Measurements from ENCODE around the gene SLC2A6.
A peak's percentile ranks its signal among the peaks of the same experiment; 100 is the strongest.

Gene SLC2A6

DNA sequence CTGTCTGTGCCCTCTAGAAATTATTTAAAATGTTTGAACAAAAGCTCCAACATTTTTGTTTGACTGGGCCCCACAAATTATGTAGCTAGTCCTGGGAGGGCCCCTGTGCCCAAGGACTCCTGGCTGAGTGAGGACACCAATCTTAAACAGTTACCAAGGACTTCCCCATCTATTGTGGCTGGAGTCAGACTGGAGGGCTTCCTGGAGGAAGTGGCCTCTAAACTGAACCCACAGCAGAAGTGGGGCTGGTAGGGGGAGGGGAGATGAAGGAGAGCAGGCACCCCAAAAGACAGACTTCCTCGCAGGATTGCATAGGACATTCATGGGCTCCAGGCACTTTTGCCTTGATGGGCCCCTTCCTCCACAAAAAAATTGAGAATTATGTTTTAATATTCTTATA lies 48.7 kb downstream of the SLC2A6 start:
- DNase-seq, result no peak

- no peak for DNase-seq
These were observed 49.2 kb downstream of the SLC2A6 start for GRCh38 chr9:133429641-133430161.

DNA sequence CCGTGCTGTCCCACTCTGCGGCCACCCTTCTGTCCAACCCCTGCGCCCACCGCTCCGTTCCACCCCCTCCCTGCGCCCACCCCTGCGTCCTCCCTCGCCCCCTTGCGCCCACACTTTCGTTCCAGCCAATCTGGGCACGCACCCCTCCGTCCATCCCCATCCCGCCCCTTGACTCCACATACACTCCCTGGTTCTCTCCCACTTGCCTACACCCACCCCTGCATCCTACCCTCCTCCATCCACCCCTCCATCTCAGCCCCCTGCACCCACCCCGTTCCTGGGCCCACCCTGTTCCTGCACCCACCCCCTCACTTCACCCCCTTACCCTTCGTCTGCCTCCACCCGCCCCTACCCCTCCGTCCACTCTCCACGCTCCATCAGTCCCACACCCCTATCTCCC lies 49.7 kb downstream of the SLC2A6 start:
- no peak for DNase-seq

DNA sequence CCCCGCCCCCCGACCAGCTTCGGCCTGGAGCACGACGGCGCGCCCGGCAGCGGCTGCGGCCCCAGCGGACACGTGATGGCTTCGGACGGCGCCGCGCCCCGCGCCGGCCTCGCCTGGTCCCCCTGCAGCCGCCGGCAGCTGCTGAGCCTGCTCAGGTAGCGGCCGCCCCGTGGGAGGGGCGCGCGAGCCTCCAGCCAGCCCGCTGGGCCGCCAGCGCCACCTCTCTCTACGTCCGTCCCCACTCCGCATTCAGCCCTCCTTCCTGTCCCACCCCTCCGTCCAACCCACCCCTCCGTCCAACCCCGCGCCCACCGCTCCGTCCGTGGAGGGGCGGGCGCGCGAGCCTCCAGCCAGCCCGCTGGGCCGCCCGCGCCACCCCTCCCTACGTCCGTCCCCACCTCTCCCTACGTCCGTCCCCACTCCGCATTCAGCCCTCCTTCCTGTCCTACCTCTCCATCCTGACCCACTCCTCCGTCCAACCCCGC lies 50.2 kb downstream of the SLC2A6 start:
- DNase-seq, result no peak

DNA sequence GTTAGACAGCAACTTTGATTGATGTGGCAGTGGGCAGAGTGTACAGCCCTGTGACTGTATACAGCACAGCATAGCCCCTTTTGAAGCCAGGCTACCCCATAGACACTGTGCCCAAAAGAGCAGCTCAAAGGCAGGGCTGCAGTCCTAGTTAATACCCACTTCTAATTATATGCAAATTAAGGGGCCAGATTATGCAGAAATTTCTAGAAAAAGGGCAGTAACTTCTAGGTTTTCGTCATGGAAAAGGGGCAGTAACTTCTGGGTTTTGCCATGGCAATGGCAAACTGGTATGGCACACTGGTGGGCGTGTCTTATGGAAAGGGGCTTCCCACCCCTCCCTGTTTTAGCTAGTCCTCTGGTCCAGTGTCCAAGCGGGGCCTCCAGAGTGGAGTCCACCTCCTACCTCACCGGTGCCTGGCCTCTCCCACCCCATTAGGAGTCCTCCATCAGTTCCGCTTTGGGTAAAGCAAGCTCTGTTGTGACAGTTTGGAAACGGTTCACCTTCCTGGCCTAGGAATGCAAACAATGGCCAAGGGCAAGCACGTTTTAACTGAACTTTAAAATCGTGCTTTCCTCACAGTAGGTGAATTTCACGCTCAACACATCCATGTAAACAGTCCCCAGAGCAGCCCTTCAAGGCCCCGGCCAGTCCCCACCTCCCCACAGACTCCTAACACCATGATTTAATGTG lies 51.1 kb downstream of the SLC2A6 start:
- no peak for DNase-seq

GRCh38 chr9:133426011-133426410 lies 52.9 kb downstream of the SLC2A6 start:
- no peak for DNase-seq

DNA sequence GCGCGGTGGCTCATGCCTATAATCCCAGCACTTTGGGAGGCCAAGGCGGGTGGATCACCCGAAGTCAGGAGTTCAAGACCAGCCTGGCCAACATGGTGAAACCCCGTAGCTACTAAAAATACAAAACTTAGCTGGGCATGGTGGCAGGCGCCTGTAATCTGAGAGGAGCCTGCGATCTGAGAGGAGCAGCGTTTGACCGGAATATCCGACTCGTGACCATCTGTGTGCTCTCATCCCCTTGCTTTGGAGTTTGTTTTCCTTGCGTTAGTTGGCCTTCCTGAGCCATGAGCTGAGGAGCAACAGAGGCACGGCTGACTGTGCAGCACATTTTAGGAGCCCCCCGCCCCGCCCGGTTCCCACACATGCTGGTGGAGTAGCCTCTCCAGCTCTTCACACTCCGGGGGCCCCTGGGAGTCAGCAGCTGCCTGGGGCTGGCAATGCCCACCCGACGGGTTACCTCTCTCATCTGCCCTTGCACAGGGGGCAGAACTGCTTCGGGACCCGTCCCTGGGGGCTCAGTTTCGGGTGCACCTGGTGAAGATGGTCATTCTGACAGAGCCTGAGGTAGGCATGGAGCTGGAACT lies 53.8 kb downstream of the SLC2A6 start:
- no peak for DNase-seq

GRCh38 chr9:133424187-133424586 lies 54.7 kb downstream of the SLC2A6 start:
- DNase-seq, result no peak

DNA sequence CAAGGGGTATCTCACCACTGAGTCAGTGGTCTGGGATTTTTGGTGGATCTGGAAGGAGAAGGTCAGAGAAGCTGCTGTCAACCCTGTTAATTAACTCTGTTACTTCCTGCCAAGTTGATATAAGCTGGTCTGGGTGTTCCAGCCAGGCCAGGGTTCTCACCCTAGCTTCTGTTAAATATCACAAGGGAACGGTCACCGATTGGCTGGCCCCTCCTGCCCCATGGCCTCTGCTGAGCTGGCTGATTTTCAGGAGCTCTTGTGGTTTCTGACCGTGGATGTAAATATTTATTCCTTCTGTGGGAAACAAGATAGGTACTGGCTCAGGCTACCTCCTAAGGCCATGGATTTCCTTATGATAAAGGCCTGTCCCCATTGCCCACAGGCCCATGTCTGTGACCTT lies 55.7 kb downstream of the SLC2A6 start:
- DNase-seq, result no peak

DNA sequence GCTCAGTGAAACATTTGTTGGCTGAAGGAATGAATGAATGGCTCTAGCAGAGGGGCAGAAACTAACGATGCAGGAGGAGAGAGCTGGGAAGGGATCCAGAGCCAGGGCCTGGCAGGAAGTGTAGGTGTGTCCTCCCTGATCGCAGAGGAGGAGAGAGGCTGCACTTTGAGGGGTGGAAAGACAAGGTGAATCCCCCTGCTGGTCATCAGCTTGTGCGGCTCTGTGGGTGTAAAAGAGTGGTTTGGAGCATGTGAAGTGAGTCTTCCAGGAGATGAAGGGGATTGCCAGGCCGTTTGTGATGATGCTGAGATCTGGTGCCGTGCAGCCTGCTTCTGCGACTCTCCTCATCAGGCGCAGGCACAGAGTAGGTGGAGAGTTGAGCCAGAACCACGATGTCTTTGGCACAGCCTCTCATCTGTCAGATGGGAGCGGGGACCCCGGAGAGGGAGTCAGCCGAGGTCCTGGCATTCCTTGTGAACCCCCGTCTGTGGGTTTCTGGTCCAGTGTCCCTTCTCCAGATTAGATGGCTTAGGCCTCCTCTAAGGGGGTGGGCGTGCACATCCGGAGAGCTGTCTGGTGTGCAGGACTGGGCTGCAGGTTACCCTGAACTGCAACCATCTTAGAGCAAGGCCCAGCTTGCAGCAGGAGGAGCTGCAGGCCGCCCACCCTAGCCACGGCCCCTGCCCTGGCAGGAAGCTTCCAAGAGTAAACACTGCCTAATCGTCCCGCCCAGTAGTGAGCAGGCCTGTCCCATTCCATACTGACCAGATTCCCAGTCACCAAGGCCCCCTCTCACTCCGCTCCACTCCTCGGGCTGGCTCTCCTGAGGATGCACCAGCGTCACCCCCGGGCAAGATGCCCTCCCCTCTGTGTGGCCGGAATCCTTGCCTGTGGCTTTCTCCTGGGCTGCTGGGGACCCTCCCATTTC lies 57.0 kb downstream of the SLC2A6 start, which contains the start of gene ADAMTS13:
Gene ADAMTS13, plus strand, starts transcription at position 753 of the 928 bp plus-strand sequence. Its CDS starts 77 bp downstream, at position 830.
- peak; percentile 69 for DNase-seq
